ENCODE measurements around the gene MTA1.

MTA1 gene

DNA sequence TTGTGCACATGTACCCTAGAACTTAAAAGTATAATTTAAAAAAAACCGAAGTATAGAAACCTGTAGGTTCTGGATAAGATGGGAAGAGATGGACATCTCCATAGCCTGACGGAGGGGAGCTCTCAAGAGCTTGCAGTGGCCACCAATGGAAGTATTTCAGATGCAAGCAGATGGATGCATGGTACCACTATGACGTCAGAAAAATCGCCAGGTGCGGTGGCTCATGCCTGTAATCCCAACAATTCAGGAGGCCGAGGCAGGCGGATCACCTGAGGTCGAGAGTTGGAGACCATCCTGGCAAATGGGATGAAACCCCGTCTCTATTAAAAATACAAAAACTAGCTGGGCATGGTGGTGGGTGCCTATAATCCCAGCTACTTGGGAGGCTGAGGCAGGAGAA, 17.9 kb upstream of the MTA1 start:
- DNase-seq (ENCODE audit: low spot score): no peak
- no peak for FAIRE-seq

DNA sequence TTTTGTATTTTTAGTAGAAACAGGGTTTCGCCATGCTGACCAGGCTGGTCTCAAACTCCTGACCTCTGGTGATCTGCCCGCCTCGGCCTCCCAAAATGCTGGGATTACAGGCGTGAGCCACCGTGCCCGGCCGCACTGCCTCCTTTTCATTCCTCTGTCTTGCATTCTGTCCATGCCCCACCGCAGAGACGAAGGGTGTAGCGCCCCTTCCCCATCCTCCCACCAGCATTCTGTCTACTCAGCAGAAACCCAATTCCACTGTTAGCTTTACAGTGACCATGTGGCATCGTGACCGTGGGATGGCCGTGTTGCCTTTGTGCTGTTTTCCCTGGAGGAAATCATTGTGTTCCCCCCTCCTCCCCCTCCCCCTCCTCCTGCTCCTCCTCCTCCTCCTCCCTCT, 11.0 kb upstream of the MTA1 start:
- DNase-seq (ENCODE audit: low spot score): no peak
- FAIRE-seq: no peak

DNA sequence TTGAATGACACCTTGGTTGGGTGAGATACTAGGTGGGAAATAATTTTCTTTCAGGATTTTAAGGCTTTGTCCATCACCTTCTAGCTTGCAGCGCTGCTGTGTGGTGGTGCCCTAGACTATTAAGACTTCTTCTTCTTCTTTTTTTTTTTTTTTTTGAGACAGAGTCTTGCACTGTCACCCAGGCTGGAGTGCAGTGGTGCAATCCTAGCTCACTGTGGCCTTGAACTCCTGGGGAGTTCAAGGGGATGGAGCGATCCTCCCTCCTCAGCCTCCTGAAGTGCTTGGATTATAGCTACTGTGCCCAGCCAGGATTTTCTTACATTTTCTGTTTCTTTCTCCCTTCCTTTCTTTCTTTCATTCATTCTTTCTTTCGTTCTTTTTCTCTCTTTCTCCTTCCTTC, 10.3 kb upstream of the MTA1 start:
- DNase-seq (ENCODE audit: low spot score) (no peak), FAIRE-seq (no peak)

DNA sequence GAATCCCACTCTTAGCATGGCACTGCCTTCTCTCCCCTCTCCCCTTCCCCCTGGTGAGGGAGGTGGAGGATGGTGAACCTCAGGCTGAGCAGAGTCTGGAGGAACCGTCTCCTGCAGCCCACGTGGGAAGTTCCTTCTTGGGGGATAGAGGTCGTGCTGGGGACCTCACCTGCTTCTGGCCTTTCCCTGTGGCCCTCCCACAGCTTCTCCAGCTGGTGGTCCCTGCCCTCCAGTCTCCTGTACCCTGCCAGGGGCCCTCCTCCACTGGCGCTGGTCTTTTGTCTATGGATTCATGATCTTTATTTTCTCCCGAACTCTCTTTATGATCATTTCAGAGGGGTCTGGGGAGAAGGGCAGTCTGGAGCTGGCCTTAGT, 9.0 kb upstream of the MTA1 start:
- no peak for FAIRE-seq
- DNase-seq (ENCODE audit: low spot score): no peak

DNA sequence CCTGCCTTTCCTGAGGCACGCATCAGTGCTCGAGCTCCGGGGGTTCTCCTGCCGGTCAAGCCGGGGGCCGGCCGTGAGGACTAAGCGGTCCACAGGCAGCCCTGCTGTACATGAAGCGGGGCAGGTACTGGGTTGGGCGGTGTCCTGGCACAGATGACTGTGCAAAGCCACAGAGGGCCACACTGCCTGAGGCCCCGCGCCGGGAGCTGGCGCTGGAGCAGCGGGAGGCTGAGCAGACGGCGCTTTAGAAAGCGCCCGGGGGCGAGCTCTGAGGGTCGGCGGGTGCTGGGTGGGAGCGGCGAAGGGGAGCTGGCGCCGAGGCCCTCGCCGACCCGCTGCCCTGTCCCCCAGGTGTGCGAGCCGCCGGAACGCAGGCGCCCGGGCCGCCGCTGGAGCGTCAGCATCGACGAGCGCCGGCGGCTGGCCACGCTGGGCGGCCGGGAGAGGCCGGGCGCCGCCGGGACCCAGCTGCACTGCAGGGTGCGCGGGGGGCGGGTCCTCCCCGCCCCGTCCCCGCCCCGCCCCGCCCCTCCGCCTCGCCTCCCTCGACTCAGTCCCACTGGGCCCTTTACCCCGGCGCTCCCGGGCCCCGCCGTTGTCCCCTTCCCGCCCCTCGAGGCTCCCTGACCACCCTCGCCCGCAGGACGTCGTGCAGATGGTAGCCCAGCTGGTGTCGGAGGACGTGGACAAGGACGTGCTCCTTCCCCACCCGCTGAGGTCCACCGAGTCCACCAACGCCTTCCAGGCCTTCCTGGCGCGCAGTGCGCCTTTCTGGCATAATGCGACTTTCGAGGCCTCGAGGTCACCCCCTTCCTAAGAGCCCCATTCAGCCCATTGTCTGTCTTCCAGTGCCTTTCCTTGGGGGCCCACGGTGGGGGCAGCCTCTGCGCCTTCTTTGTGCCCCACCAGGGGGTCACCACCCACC, 8.3 kb upstream of the MTA1 start:
- DNase-seq (ENCODE audit: low spot score) (no peak), FAIRE-seq (no peak)

DNA sequence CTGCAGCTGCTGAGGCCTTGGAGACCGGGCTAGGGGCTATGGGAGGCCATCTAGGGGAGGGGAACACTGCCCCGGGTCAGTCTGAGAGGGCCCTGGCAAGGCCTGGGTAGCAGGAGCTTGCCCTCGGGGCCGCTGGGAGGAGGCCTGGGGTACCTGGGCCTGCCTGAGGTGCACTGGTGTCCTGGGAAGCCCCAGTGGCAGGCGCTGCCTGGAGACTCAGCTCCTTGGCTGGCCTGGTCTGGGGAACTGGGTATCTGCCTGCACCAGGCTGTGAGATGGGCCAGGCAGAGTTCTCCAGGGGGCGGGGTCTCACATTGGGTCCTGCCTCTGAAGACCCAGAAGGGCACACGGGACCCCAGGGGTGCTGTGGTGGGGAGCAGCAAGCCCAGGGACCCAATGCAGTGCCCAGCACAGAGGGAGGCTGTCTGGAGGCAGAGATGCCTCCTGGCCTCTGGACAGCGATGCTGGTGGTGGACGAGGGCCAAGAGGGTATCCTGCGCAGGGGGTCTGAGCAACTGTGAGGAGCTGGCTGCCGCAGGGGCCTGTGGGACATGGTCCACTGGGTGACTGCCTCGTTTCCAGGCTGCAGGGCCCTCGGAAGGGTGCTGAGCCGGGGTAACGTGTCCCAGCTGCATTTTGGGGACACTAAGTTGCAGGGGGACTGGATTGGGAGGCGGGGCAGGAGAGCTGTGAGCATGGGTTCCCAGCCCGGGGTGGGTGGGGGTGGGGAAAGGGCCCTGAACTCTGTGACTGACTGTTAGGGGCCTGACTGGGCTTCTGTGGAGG, 7.4 kb upstream of the MTA1 start:
- FAIRE-seq: no peak
- no peak for DNase-seq (ENCODE audit: low spot score)

DNA sequence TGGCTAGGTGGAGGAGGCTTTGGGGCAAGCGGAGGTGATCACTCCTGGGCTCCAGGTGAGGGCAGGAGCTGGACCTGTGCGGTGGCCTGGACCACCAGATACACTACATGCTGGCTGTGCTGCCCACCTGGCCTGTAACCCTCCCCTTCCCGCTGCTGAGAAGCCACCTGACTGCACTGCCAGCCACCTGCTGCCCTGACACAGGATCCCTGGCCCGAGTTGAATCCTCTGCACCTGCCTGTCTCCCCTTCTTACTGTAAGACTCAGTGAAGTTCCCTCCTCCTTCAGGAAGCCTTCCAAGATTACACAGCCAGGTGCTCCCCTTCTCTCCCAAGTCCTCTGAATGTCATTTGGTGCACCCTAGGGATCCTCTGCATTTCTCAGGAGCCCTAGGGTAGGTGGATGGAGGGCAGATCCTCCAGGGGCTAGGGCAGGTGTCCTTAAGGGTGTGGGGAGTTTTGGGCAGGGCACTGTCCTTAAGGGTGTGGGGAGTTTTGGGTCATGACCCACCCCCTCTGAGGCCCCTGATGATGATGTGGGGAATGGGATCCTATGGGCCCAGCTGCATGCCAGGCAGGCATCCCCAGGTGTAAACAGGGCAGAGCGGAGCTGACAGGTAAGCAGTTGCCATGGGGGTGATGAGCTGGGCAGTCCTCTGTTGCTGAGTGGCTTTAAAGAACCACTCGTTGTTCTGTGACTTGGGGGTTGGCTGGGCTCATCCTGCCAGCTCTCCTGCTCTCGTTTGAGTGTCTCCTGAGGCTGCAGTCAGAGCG, 6.7 kb upstream of the MTA1 start:
- FAIRE-seq (no peak), DNase-seq (ENCODE audit: low spot score) (no peak)

DNA sequence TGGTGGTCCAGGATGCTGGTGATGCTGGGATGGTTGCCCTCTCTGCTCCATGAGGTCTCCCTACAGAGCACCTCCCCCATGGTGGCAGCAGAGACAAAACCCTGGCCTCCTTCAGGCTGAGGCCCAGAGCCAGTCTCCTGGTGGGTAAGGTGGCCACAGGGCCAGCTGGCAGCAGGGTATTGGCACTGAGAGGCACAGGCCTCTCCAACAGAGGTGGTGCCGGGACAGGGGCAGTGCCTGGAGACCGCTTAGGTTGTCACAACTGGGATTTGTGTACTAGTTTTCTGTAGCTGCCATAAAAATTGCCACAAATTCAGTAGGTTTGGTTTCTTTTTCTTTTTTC, 6.1 kb upstream of the MTA1 start:
- no peak for FAIRE-seq
- DNase-seq (ENCODE audit: low spot score): no peak

DNA sequence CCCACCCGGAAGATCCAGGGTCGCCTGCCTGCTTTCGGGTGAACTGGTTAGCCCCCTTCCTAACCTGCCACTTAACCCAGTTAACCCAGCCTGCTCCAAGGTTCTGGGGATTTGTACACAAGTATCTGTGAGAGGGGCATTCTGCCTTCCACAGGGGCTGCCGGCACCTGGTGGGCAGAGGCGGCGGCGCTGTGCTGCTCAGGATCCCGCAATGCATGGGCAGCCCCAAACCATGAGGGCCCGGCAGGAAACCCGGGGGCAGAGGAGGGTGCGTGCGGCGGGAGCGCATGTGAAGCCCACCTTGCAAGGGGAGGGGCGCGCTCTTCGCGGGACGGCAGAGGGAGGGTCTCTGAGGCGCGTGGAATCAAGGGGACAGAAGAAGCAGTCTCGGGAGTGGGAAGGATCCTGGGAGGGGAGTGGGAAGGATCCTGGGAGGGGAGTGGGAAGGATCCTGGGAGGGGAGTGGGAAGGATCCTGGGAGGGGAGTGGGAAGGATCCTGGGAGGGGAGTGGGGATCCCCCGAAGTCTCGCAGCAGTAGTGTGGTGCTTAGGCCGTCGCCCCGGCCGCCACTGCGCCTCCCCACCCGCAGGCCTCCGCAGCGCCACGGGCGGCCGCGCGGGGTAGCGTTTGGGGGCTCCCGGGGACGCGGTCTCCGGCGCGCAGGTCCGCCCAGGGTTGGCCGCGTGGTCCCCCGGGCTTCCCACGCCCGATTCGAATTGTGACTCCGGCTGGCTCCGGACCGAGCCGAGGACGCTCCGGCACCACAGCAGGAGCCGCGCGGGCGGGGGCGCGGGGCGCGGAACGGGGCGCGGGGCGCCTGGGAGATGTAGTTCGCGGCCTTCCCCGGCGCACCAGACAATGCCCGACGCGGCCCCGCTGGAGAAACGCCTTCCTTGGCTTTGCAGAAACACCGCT, 4.9 kb upstream of the MTA1 start:
- no peak for DNase-seq (ENCODE audit: low spot score)

DNA sequence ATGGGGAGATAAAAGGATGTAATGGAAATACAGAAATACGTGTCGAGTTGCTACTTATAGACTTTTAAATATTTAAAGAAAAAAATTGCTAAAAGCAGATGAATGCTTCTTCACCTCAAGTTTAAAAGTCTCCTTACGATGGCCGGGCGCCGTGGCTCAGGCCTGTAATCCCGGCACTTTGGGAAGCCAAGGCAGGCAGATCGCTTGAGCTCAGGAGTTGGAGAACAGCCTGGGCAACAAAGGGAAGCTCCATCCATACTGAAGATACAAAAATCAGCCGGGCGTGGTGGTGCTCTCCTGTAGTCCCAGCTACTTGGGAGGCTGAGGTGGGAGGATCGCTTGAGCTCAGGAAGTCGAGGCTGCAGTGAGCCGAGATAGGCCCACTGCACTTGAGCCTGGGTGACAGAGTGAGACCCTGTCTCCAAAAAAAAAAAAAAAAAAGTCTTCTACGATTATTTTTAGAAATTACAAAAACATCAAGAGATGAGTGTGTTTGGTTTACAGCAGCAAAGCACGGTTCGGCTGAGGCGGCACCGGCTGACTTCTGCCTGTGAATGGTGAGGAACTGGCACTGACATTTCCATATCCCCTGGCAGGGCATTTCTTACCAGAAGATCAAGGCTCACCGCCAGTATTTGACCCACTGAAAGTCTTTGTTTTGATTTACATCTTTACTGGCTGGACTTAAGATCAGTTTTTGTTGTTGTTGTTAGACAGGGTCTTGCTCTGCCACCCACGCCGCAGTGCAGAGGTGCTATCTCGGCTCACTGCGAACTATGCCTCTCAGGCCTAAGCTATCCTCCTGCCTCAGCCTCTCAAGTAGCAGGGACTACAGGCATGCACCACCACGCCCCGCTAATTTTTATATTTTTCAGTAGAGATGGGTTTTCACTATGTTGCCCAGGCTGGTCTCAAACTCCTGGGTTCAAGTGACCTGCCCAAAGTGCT, 3.9 kb upstream of the MTA1 start:
- FAIRE-seq (no peak), DNase-seq (ENCODE audit: low spot score) (no peak)

More for the DNA sequence above, 4.9 kb upstream of the MTA1 start:
- no peak for FAIRE-seq

DNA sequence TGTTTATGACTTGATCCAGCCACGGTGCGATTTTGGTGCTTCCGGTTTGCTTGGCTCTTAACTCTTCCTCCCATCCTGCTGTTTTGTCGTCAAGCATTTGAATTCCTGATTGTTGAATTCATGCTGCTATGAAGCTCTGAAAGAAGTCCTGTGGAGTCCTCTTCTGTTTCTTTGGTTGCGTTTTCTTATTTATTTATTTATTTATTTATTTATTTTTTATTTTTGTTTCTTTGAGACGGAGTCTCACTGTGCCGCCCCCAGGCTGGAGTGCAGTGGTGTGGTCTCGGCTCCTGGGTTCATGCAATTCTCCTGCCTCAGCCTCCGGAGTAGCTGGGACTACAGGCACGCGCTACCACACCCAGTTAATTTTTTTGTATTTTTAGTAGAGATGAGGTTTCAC, 3.0 kb upstream of the MTA1 start:
- no peak for DNase-seq (ENCODE audit: low spot score)
- FAIRE-seq: no peak

DNA sequence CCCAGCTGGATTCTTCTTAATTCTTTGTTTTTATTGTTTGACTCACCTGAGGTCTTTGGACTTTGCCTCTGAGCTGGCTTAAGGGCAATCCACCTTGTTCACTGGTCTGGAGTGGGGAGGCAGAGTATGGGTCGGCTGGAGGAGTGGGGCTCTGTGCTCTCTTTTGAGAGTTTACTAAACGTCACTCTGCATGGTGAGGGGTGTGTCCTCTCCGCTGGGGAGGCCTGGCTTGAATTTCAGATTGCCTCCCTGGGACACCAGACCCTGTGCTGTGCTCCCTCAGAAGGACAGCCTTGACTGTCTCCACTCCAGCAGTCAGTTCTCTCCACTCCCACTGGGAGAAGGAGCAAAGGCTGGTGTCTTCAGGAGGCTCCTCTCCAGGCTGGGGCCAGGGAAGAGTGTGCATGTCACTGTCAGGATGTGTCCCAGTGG, 1.9 kb upstream of the MTA1 start:
- DNase-seq (ENCODE audit: low spot score) (no peak), FAIRE-seq (no peak)

DNA sequence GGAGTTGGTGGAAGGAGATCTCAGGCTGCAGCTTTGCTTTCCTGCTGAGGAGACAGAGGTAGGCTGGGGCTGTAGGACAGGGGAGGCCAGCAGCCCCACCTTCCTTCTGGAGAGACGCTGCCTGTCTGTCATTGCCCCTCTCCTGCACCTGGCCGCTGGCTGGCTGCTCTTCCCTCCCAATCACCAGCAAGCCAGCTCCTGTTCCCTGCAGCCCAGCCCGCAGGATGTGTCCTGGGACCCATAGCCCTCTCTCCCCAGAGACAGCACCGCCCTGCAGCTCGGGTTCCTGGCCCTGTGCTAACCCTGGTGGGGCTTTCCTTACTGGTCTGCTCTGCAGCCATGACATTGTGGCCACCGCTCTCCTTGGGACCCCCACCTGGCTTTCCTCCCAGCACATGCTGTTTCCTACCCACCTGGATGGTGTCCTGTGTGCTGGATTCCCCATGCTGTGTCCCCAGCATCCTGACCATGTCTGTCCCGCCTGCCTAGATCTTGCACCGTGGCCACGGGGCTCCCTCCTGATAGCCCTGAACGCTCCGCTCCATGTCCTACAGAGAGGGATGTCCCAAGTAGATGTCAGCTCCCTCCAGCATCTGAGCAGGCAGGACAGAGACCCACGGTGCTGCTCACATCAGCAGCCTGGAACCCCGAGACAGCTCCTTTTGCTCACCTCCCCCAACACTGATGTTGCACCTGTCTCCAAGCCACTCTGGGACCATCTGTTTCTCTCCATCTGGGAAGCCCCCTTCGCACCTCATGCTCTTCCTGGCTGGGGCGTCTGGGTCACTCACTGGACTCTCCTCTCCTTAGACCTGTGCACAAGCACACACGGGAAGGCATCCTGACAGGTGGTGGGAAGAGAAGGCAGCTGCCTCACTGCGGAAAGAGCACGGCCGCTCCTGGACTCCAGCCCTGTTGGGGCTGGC, 1.1 kb upstream of the MTA1 start:
- DNase-seq (ENCODE audit: low spot score): no peak
- no peak for FAIRE-seq

DNA sequence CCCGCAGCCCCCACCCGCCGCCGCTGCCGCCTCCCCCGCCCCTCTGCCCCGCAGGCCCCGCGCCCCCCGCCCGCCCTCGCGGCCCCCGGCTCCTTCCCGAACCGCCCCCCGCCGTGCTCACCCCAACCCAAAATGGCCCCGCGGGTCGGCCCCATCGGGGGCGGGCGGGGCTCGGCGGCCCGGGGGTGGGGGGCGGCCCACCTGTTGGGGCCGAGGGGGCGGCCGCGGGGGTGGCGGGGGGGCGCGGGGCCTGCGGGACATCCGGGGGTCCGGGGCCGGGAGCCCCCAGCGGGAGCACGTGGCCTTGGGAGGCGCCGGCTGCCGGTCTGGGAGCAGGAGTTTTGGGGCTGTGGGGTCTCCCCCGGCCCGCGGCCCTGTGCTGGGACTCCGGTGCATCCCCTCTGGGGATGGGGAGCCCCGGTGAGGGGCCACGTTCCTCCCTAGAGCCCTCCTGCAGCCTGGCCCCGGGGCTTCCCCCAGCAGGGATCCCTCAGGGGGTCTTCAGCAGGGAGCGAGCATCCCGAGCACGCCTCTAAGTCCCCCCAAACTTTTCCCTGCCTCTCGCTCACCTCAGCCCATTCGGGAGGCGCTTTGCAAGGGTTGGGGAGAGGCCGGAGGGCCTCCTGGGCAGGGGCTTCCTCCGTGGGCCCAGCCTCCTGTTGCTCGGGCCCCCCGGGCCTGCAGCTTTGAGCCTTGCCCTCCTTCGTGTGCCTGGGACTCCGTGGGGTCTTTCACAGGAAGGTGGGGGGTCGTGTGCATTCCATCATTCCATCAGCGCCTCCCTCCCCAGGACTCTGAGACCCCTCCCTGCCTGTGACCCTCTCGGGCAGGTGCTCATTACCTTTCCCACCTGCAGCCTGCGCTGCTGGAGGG, 710 bp downstream of the MTA1 start:
- FAIRE-seq: no peak
- DNase-seq (ENCODE audit: low spot score): no peak

DNA sequence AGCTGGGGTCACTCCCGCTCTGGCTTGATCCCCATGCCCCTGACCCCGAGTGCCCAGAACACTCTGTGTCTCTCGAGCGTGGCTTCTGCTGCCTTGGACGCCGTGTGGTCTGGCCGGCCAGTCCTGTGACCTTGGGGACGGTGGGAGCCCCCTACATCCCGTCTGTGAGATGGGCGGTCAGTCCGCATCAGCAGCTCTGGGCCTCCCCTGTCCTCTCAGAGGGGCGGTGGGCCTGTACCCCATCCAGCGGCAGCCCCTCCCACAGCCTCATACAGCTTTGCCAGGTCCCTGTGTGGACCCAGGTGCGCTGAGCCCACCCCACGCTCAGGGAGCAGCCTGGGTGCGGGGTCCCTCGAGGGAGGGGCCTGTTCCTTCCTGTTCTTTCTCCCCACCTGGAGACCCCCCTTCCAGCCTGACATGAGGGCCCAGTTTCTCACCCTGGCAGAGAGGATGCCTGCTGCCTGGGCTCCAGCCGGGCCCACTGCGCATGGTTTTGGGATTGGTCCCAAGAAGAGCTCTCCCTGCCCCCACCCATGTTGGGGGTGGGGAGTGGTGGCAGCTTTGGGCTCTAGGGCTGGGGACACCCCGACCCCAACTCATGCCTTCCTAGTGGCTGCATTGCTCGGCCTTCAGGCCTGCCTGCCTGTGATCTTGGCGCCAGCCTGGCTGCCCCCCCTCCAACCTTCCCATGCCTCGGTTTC, 1.5 kb downstream of the MTA1 start:
- FAIRE-seq: no peak

DNA sequence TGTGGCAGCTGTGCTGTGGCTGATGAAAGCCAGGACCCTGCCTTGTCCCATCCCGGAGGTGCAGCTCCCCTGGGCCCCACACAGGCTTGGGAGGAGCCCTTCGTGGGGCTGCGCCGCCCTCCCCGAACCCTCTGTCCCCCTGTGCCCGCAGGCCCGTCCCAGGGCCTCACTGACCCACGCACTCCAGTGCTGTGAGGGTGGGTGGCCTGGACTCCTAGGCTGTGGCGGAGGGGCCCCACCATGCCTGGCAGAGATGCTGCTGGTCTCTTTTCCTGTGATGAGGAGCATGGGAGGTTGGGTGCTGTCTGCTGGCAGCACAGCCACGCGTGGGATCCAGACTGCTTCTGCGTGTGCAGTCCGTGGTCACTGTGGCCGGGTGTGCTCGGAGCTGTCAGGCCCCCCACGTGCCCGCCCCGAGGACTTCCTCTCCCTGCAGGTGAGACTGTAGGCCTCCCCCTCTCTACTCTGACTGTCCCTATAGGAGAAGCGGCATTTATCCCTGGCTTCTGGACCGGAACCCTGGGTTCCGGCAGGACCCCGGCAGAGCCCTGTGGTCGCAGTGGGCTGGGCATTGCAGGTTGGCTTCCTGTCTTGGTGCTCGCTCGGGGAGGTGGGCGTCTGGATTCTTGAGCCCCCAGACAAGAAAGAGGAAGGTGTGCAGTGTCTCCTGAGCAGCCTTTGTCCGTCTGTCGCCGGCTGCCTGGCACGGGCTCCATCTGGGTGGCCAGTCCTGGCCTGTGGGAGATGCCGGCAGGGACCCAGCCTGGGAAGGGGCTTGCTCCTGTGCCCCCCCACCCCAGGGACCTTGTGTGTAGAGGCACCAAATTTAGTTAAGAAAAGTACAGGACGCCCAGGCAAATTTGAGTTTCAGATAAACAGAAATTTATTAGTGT, 2.3 kb downstream of the MTA1 start:
- FAIRE-seq (no peak), DNase-seq (ENCODE audit: low spot score) (no peak)

More for the DNA sequence above, 1.5 kb downstream of the MTA1 start:
- DNase-seq (ENCODE audit: low spot score): no peak

All from RCC 7860 (cell line).